ENCODE measurements around the gene SYT1.

SYT1 gene

GRCh38 chr12:78951803-78952551 is 87.4 kb downstream of the SYT1 start:
- TF ChIP-seq CTCF (IDR thresholded peaks at IDR 0.05; ENCODE audit: borderline replicate concordance, insufficient read depth, low read depth, low read length): no peak
- H3K4me3 ChIP-seq (ENCODE audit: low read depth, low read length): no peak overlapping the region

GRCh38 chr12:78952552-78952929 is 88.0 kb downstream of the SYT1 start:
- no peak overlapping the region for H3K4me3 ChIP-seq (ENCODE audit: low read depth, low read length)
- TF ChIP-seq CTCF (IDR thresholded peaks at IDR 0.05; ENCODE audit: borderline replicate concordance, insufficient read depth, low read depth, low read length): no peak

- no peak for TF ChIP-seq CTCF (IDR thresholded peaks at IDR 0.05; ENCODE audit: borderline replicate concordance, insufficient read depth, low read depth, low read length)
- H3K4me3 ChIP-seq (ENCODE audit: low read depth, low read length): no peak overlapping the region
Measured at GRCh38 chr12:78958941-78959340, 94.4 kb downstream of the SYT1 start.

GRCh38 chr12:78959556-78959955 is 95.0 kb downstream of the SYT1 start:
- H3K4me3 ChIP-seq (ENCODE audit: low read depth, low read length): no peak overlapping the region
- TF ChIP-seq CTCF (IDR thresholded peaks at IDR 0.05; ENCODE audit: borderline replicate concordance, insufficient read depth, low read depth, low read length): no peak

- H3K4me3 ChIP-seq (ENCODE audit: low read depth, low read length): no peak overlapping the region
- no peak for TF ChIP-seq CTCF (IDR thresholded peaks at IDR 0.05; ENCODE audit: borderline replicate concordance, insufficient read depth, low read depth, low read length)
Measured at GRCh38 chr12:78961171-78961570, 96.6 kb downstream of the SYT1 start.

GRCh38 chr12:78963439-78964227 is 99.1 kb downstream of the SYT1 start:
- H3K4me3 ChIP-seq (ENCODE audit: low read depth, low read length): no peak overlapping the region
- TF ChIP-seq CTCF (IDR thresholded peaks at IDR 0.05; ENCODE audit: borderline replicate concordance, insufficient read depth, low read depth, low read length): no peak

- TF ChIP-seq CTCF (IDR thresholded peaks at IDR 0.05; ENCODE audit: borderline replicate concordance, insufficient read depth, low read depth, low read length): no peak
- no peak overlapping the region for H3K4me3 ChIP-seq (ENCODE audit: low read depth, low read length)
Measured at GRCh38 chr12:78964521-78964920, 99.9 kb downstream of the SYT1 start.
